HG03342 (cell line): Measurements from ENCODE around the gene SFXN1.

ENCODE experiments used
- ATAC-seq: cut with Tn5 transposase; IDR thresholded peaks from one replicate; pipeline ENCODE4 v1.9.1; 2021; ENCODE audit warnings: mild to moderate bottlenecking, moderate library complexity; ENCODE audit not compliant: unreplicated experiment

The SFXN1 gene

DNA sequence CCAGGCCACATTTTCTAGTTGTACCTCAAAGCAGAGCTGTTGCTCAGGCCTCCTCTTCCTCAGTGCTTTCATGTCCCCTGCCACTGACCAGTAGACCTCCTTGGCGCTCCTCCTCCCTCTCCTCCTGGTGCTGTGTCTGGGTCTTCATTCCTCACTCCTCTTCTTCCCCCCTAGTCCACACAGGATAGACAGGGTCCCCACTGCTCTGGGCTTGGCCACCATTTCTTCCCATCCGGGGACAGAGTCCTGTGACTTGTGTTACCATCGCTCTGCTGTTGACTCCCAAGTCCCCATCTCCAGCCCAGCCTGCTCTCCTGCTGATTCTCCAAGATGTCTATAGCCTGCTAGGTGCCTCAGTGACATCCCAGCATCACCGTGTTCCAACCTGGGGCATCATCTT is 91.3 kb downstream of the SFXN1 start:
- ATAC-seq = no peak

- no peak for ATAC-seq
Observed at GRCh38 chr5:175572886-175573285, 94.5 kb downstream of the SFXN1 start.

DNA sequence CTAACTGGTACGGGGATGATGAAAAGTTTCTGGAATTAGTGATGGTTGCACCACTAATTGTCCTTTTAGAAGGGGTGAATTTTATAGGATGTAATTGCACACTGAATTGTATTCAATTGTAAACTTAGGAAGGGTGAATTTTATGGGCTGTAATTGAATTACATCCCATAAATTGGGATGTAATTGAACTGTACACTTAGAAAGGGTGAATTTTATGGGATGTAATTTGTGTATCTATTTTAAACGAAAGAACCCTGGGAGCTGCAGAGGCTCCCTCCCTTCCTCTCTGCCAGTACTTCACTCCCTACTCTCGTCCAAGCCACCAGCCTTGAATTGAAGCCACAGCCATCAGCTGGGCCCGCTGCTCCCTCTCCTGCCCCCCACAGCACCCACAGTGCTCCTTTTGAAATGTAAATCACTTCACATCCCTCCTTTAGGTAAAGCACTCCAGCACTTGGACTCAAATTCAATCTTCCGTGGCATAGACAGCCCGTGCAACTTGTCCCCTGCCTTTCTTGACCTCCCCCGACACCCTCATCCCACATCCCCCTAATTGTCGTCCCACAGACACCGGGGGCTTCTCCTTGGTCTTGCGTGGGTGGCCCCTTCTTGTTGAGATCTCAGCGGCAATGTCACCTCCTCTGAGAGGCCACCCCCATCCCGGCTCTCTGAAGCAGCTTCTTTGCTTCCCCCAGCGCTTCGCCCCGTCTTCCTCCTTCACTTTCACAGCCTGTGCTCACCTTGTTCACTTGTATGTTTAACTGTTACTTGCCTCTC is 95.3 kb downstream of the SFXN1 start:
- no peak for ATAC-seq

GRCh38 chr5:175575301-175575700 is 96.9 kb downstream of the SFXN1 start:
- no peak for ATAC-seq

- ATAC-seq = no peak
Observed at GRCh38 chr5:175576096-175576495, 97.7 kb downstream of the SFXN1 start.

DNA sequence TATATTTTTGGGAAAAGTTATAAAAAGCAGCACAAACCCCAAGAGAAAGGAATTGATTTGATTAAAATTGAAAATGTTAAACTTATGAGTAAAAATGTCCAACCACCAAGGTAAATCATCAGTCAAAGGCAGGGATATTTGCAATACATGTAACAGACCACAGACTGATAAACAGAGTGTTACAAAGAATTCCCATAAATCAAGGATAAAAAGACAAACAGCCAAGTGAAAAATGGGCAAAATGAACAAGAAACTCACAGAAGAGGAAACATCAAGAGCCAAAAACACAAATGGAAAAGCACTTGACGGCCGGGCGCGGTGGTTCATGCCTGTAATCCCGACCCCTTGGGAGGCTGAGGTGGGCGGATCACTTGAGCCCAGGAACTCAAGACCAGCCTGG is 98.2 kb downstream of the SFXN1 start:
- ATAC-seq = no peak
